ENCODE data around the gene GSTO1.

The GSTO1 gene

GRCh38 chr10:104251443-104251842, 3.2 kb upstream of the GSTO1 start:
- DNase-seq (ENCODE audit: low read depth) = no peak

GRCh38 chr10:104252368-104252767, 2.3 kb upstream of the GSTO1 start:
- DNase-seq (ENCODE audit: low read depth) = no peak

- no peak for DNase-seq (ENCODE audit: low read depth)
Observed at GRCh38 chr10:104253106-104253505, 1.6 kb upstream of the GSTO1 start.

GRCh38 chr10:104253606-104254410, 884 bp upstream of the GSTO1 start:
- no peak for DNase-seq (ENCODE audit: low read depth)

- DNase-seq (ENCODE audit: low read depth) = no peak
Observed at GRCh38 chr10:104255311-104255981, 754 bp downstream of the GSTO1 start.

DNA sequence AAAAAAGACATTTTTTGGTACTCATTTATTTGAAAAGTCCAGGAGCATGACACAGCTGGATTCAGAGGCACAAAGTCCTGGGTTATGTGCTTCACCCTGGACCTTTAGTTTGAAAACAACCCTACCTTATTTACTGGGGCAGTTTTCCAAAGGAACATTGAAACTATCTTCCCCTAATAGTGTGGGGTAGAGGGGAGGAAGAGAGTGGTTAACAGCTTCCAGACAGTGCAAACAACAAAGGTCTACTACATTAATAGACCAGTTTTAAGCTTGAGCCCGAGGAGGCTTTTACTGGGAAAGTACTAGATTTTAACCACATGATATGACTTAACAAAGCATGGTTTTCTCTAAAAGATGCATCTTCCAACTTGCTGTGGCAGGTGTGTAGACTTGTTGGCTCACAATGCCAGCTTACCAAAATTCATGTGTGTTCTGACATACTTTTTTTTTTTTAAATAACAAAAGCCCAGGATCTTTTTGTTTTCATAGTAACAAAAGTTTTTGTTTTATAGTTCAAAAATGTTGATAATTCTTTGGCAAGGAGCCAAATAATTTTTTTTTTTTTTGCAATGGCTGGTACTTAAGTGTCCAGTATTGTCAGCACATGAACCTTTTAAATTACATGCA, 1.8 kb downstream of the GSTO1 start:
- no peak for DNase-seq (ENCODE audit: low read depth)

DNA sequence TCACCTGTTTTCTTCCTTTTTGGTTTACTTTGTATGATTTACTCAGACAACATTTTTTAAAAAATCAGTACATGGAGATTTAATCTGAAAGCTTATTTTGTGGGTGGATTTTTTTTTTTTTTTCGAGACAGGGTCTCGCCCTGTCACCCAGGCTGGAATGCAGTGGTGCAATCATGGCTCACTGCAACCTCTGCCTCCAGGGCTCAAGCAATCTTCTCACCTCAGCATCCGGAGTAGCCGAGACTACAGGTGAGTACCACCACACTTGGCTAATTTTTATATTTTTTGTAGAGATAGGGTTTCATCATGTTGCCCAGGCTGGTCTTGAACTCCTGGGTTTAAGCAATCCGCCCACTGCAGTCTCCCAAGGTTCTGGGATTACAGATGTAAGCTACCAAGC, 2.5 kb downstream of the GSTO1 start:
- no peak for DNase-seq (ENCODE audit: low read depth)

DNA sequence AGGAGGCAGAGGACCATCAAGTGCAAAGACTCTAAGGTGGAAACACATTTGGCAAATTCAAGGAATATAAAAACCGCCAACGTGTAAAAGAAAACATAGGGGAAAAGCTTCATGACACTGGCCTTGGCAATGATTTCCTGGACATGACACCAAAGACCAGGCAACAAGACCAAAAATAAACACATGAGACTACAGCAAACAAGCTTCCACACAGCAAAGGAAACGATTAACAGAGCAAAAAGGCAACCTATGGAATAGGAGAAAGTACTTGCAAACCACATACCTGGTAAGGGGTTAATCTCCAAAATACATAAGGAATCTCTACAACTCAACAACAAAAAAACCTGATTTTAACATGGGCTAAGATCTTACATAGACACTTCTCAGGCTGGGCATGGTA, 3.5 kb downstream of the GSTO1 start:
- no peak for DNase-seq (ENCODE audit: low read depth)

- DNase-seq (ENCODE audit: low read depth) = no peak
Observed at GRCh38 chr10:104259456-104259855, 4.8 kb downstream of the GSTO1 start.

GRCh38 chr10:104259999-104260774, 5.5 kb downstream of the GSTO1 start:
- no peak for DNase-seq (ENCODE audit: low read depth)

DNA sequence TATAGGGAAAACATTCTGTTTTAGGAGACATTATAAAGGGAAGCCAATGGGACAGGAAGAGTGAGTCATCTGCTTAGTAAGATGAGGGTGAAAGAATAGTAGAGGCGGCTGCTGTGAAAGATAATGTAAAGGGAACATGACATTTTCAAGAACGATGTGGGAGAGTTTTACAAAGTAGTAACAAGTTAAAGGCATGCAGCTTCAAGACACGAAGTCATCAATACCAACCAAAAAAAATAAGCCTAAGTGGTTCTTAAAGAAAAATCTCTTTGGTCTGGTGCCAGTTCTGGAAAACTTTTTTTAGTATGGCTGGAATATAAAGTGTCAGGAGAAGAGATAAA, 6.1 kb downstream of the GSTO1 start:
- DNase-seq (ENCODE audit: low read depth) = no peak

GRCh38 chr10:104262055-104262454, 7.4 kb downstream of the GSTO1 start:
- no peak for DNase-seq (ENCODE audit: low read depth)

- DNase-seq (ENCODE audit: low read depth) = no peak
Observed at GRCh38 chr10:104264783-104265182, 10.1 kb downstream of the GSTO1 start.

GRCh38 chr10:104267721-104268404, 13.2 kb downstream of the GSTO1 start:
- DNase-seq (ENCODE audit: low read depth) = no peak

DNA sequence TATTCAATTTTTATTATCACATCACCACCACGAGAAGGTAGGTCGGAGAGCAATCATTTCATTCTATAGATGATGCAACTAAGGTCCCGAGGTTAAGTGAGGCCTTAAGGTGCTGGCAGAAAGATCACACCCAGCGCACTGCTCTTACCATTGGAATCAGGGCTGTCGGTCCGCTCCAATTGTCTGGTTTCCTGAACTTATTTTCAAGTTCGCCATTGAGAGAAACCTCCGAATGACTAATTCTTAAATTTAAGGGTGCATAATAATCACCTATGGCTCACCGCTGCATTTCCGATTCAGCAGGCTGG, 13.7 kb downstream of the GSTO1 start:
- no peak for DNase-seq (ENCODE audit: low read depth)

DNA sequence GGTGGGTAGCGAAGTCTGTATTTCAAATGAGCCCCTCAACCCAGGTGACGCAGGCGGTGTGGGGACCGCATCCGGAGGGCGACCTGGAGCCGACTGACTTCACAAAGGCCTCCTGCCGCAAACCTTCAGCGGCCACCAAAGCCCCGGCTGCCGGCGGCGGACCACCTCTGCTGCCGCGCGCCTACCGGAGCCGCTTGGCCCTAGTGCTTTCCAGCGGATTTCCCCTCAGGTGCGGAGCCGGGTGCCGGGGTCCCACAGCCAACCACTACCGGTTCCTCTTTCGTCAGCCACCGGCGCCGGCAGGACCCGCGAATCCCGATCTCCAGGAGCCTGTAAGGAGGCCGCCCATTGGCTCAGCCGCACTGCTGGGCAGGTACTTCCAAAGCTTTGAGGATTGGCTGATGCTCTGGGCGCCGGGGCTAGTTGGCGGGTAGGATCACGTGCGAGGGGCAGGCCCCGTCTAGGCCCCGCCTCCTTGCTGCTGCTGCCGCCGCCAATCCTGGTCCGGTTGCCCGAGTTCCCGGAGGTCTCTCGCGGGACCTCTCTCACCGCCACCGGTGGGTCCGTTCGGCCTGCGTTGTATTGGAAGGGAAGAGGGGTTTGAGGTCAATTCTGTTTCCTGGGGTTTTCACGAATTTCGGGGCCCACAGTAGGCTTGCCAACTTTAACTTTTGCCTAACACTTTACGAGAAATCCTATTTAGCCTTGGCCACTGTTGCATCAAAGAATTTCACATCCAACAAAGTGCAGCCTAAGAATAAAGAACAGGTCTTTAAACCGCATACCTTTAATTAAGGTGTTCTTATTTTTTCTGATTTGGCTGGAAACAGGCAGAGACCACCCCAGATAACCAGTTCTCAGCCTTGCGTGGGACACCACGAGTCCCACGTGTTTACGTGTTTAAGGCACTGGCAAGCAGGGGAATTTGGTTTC, 14.3 kb downstream of the GSTO1 start, which contains the start of gene GSTO2:
GSTO2 (plus strand) TSS at position 472 of the 933 bp plus-strand sequence. CDS start 5,732 bp downstream, outside the sequence.
- peak; percentile 97 for DNase-seq (ENCODE audit: low read depth)

DNA sequence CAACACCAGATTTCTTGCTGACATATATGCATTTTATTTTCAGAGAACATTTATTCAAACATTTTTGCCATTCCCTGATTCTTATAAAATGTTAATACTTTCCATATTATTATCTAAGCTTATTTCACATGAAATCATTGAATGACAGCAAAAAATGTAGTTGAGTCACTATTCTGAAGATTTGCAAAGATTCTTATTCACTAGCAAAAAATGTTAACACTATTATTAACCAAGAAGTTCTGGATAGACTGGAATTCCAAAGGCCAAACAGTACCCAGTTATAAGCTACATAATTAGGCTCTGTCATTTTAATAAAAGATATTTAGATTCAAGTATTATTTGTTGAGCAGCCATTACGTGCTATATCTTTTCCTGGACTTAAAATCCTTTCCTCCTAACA, 18.6 kb downstream of the GSTO1 start:
- no peak for DNase-seq (ENCODE audit: low read depth)

DNA sequence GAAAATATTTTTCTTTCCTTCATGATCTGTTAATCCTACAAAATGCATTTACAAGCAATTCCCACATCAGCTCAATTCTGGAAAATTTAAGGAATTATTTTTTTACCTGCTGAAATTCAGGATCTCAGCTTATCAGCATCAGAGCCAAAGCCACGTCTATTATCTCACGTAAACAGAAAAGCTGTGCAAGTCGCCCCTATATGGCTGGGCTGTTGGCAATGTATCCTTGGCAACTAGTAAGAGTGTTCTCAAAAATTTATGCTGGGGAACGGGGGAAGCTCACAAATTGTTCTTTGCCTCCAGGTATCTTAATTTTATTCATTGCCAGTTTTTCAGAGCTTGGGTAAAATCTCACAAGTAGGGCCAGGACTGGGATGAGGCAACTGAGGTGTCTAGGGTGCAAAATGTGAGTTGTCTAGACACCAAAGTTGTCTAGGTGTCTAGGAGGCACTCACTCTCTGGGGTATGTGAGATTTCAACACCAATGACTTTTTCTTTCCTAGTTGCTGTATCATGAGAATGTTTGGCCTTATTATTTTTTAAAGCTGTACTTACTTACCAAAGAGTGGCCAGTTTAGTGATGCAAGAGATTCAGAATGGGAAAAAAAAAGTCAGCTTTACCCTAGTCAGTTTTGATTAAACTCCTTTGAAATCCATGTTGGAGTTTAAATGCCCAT, 19.3 kb downstream of the GSTO1 start:
- DNase-seq (ENCODE audit: low read depth) = no peak

- DNase-seq (ENCODE audit: low read depth) = peak; percentile 16
Observed at GRCh38 chr10:104274762-104275721, 20.4 kb downstream of the GSTO1 start.

Data from stimulated activated CD8-positive, alpha-beta memory T cell treated with anti-CD3 and anti-CD28 coated beads, Interleukin-4, amount 100 ng/mL, for 24 hours (primary cell).